Measurements from ENCODE around the gene DNAJC24.

Gene DNAJC24

DNA sequence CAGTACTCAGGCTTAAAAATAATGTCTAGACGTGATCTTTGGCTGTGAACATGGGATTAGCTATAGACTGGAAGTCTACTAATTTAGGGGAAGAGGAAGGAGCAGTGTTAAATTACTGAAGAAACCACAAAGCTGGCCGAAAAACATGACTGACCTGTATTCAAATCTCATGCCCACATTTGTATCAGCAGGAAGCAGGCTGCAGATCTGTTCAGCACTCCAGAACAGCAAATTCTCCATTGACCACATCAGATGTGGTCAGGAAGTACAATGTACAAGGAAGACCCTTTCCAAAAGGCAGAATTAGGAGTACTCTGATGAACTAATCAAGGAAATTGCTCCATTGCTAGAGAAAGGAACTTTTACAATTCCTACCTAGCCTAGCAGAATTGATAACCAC lies 31.9 kb upstream of the DNAJC24 start:
- FAIRE-seq (no peak), DNase-seq (ENCODE audit: insufficient read length, low spot score) (no peak)
- TF ChIP-seq, protein P1, sequence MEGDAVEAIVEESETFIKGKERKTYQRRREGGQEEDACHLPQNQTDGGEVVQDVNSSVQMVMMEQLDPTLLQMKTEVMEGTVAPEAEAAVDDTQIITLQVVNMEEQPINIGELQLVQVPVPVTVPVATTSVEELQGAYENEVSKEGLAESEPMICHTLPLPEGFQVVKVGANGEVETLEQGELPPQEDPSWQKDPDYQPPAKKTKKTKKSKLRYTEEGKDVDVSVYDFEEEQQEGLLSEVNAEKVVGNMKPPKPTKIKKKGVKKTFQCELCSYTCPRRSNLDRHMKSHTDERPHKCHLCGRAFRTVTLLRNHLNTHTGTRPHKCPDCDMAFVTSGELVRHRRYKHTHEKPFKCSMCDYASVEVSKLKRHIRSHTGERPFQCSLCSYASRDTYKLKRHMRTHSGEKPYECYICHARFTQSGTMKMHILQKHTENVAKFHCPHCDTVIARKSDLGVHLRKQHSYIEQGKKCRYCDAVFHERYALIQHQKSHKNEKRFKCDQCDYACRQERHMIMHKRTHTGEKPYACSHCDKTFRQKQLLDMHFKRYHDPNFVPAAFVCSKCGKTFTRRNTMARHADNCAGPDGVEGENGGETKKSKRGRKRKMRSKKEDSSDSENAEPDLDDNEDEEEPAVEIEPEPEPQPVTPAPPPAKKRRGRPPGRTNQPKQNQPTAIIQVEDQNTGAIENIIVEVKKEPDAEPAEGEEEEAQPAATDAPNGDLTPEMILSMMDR (IDR thresholded peaks at IDR 0.05; ENCODE audit: insufficient read depth, missing control alignments): no peak

DNA sequence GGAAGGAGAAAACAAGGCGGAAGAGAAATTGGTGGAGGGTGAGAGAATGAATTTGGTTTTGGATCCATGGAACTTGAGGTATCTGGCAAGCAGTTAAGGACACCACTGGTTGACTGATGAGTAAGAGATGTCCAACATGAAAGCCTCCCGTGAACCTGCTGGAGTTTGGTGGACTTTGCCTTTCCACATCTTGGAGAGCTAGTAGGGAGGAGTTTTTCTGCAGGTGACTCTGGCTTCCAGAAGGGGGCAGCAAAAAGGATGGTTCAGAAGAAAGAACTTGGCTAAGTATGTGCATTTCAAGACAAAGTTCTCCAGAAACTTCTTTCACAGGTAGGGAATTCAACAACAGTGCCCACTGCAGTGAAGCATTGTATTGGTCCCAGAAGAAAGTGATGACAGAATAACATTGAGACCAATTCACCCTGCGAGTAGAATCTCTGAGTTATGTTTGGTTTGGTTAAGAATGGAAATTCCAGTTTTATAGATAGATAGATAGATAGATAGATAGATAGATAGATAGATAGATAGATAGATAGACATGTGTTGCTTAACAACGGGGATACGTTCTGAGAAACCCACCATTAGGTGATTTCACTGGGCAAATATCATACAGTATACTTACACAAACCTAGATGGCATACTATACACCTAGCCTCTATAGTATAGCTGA lies 28.6 kb upstream of the DNAJC24 start:
- no peak for DNase-seq (ENCODE audit: insufficient read length, low spot score)
- TF ChIP-seq, protein P1 (IDR thresholded peaks at IDR 0.05; ENCODE audit: insufficient read depth, missing control alignments): peak; percentile 50
- FAIRE-seq: no peak

DNA sequence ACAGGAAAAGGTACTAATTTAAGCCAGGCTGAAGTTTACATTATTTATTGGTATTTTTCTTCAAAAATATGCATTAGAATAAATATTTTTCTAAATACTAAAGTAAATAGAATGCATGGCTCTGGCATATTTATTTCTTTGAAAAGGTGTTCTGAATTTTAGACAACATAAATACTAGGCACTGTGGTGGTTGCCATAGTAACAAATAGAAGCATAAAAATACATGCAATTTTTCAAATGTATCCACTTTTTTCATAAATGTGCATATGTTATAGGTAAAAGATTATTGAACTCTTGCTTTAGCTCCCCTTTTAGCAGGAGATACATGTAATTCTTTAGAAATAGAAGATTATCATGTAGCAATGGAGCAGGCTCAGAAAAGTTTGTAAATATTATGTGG lies 18.5 kb upstream of the DNAJC24 start:
- FAIRE-seq (no peak), DNase-seq (ENCODE audit: insufficient read length, low spot score) (no peak)
- TF ChIP-seq, protein P1 (IDR thresholded peaks at IDR 0.05; ENCODE audit: insufficient read depth, missing control alignments): no peak

DNA sequence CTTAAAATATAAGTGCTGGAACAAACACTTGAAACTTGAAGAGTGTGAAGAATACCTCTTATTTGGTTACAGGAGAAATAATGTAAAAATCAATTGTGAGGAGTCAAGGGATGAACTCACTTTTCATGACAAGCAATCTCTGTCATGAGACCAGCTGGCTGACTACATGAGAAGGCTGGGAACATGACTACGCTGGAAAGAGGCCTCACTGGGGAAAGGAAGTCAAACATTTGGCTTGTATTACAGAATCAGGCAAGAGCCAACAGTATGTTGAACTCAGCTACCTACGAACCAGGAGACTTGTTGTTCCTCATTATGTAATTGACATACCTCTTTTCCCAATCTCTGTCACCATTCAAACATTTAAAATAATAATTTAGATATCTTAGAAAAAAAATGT lies 14.5 kb upstream of the DNAJC24 start:
- TF ChIP-seq, protein P1 (IDR thresholded peaks at IDR 0.05; ENCODE audit: insufficient read depth, missing control alignments): no peak
- FAIRE-seq (no peak), DNase-seq (ENCODE audit: insufficient read length, low spot score) (no peak)

DNA sequence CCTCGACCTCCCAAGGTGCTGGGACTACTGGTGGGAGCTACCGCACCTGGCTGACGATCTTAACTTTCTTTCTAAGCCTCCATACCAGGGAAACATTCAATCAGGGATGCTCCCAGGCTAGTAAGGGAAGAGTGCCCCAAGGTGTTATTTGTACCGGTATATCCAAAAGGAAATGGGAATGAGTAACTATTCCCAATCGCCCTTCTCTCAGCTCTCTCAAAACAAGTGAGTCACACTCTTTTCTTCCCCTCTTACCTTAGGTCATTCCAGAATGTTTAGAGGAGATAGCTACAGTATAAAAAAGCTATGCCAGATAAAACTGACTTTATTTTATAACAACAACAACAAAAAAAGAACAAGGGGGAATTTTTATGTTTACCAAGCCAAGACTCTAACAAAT lies 13.8 kb upstream of the DNAJC24 start:
- no peak for DNase-seq (ENCODE audit: insufficient read length, low spot score)
- TF ChIP-seq, protein P1 (IDR thresholded peaks at IDR 0.05; ENCODE audit: insufficient read depth, missing control alignments): no peak
- FAIRE-seq: no peak

DNA sequence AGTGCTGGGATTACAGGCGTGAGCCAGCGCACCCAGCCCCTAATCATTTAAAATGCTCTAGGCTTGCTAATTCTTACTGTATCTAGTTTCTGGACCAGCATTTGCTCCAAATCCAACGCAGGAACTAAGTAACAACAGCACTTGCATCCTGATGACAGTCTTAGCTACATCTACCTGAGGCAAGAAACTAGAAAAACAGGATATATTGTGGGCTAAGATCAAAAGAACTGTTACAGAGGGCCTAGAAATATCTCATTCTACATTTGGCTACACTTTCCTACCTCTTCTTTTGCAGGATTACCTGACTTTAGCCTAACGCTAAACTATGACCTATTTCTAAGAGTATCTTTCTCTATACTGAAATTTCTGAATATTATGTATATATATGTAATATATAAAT lies 7.9 kb upstream of the DNAJC24 start:
- FAIRE-seq (no peak), DNase-seq (ENCODE audit: insufficient read length, low spot score) (no peak)
- TF ChIP-seq, protein P1 (IDR thresholded peaks at IDR 0.05; ENCODE audit: insufficient read depth, missing control alignments): no peak

DNA sequence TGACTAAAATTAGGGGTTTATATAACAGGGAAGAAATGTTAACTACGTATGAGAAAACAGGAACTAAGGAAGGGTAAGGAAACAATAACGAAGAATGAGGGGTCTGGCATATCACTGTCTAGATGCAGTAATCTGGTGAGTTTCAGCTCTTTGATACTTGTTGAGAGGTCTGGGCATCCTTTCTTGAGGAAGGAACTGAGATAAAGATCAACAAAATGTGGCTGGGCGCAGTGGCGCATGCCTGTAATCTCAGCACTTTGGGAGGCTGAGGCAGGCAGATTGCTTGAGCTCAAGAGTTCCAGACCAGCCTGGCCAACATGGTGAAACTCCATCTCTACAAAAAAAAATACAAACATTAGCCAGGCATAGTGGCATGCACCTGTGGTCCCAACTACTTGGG lies 2.9 kb upstream of the DNAJC24 start:
- FAIRE-seq (no peak), DNase-seq (ENCODE audit: insufficient read length, low spot score) (no peak)
- TF ChIP-seq, protein P1 (IDR thresholded peaks at IDR 0.05; ENCODE audit: insufficient read depth, missing control alignments): no peak
